Stimulated activated CD8-positive, alpha-beta memory T cell treated with anti-CD3 and anti-CD28 coated beads, Interleukin-7, amount 100 ng/mL, for 48 hours (primary cell): Measurements from ENCODE around the gene CDK18.

Experiments
- DNase-seq, 2 donors: peaks; one replicate each; pipeline ENCODE4 v3.0.0-alpha.2; 2020; ENCODE audit warnings: low read depth in 1 of 2; ENCODE audit errors: extremely low read depth in 1 of 2

Gene CDK18

DNA sequence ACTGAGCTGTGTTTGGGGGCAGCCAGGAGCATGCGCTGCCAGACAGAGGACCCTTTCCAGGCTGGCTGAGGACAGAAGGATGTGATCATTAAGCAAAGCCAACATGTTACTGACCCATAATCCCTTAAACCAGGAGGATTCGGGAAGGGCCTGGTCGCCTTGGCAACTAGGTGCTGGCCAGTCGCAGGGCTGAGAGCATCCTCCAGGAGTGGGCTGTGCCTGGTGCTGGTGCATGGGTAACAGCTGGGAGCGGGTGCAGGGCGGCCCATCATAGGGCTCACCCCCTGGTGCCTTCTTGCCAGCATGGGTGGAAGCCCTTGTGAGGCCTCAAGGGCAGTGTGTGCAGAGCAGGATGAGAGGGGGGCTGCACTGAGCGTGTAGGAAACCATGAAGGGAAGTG is 17.2 kb downstream of the CDK18 start:
- no peak for DNase-seq

DNA sequence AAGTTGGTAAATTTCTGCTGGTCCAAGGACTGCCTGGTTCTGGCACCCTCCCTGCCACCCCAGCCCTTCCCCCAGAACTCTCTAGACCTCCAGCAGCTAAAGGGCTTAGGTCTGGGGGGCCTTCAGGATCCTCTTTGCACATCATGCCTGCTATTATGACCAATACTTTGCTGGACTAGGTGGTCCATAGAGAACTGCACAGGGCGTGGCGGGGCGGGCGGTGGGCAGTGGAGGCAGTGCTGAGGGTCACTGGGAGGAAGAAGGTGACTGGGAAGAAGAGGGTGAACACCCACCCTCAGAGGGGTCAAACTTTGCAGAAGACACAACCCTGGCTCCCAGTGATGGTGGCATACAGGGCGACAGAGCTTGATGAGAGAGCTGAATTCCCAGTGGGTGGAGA is 18.2 kb downstream of the CDK18 start:
- no peak for DNase-seq

DNA sequence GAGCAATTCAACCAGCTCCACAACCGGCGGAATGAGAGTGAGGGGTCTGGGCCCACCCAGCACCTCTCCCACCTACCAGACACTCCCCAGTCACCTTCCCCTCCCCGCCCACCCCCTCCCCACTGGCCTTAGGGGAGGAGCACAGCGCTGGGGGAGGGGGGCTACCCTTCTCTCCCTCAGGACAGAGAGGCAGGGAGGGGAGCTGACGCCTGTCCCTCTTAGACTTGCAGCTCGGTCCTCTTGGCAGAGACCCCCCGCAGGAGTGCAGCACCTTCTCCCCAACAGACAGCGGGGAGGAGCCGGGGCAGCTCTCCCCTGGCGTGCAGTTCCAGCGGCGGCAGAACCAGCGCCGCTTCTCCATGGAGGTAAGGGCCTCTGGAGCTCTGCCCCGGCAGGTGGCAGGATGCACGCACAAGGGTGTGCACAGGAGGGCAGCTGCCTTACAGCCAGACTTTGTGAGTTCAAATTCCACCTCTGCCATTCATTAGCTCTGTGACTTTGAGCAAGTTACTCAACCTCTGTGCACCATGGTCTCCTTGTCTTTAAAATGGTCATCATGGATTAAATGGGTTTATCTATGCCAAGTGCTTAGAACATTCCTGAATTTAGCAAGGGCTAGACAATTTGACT is 18.9 kb downstream of the CDK18 start:
- no peak for DNase-seq

DNA sequence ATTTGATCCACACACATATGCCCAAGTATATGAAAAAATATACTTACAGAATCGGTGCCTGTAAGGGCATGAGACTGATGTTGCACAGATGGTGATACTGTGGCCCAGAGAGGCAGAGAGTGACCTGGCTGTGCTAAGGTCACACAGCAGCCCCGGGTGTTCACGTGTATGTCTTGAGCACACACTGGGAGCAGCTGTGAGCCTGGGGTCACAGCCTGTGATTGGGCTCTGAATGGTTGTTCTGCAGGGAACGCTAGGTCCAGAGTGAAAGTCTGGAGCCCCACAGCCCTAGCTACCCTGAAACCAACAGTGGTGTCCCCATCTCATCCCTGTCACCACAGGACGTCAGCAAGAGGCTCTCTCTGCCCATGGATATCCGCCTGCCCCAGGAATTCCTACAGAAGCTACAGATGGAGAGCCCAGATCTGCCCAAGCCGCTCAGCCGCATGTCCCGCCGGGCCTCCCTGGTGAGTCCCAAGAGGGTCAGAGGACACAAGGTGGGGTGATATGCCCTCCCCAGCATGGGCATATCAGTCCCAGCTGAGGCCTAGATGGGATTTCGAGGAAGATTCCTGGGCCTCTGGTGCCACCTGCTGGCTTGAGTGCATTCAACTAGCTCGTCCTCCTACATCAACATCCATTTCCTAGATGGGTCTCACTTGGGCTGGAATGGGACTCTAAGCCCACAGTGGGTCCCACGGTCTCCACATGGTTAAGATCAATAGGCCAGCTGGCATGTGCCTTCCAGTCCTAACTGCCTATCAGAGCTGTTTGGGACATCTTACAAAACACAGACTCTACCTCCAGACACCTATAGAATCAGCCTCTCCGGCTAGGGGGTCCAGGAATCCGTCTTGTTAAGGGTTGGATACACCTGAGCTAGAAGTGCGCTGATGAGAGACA is 19.7 kb downstream of the CDK18 start:
- DNase-seq, result peak; percentile 26 to 44

DNA sequence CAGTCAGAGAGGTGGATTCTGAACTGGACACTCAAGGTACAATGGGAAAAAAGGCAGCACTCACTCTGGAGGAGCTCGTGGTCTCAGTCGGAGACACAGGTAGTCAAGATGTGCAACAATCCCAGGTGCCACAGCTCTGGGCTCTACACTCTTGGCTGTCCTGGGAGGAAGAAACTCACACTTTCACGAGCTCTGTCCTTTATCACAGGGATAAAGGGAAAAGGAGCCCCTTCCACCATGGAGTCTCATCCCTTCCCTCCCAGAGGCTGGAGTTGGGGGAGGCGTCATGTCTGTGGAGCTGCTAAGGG is 20.3 kb downstream of the CDK18 start:
- no peak for DNase-seq

DNA sequence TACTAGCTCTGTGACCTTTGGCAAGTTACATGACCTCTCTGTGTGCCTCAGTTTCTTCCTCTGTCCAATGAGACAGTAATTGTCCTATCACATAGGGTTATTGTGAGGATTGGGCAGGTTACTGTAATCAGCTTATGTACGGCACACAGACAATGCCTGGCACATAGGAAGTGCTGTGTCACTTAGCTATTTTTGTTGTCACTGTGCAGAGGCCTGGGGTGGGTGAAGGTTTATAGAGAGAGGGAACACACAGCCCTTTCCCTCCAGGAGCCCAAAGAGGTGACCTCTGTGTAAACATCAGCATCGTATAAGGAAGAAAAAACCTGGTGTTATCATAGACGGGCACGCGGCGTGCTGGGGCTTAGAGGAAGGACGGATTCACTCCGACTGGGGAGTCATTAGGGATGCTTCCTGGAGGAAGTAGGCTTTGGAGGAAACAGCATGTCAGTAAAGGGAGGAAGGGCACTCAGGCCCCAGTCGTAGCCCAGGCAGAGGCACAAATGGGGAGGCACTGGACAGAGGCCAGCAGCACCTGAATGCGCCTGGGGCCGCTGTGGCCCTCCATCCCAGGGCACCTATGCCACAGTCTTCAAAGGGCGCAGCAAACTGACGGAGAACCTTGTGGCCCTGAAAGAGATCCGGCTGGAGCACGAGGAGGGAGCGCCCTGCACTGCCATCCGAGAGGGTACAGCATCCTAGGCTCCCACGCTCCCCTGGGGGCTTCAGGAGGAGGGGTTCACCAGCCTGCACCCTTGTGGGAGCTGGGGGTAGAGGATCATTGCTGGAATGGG is 21.2 kb downstream of the CDK18 start:
- DNase-seq, result no peak

DNA sequence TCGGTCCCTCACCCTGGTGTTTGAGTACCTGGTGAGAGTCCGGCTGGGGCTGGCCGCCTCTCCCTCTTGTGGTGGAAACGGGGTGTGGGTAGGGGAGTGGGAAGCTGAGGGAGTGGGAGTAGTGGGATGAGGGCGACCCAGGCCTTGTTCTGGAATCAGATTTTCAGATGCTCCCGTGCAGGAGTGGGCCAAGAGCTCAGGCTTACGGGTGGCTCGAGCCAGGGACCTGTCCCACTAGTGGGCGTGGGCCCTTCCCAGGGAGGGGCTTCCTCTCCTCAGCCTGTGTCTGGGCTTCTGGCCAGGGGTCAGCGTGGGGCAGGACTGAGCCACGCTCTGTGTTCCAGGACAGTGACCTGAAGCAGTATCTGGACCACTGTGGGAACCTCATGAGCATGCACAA is 22.0 kb downstream of the CDK18 start:
- no peak for DNase-seq

DNA sequence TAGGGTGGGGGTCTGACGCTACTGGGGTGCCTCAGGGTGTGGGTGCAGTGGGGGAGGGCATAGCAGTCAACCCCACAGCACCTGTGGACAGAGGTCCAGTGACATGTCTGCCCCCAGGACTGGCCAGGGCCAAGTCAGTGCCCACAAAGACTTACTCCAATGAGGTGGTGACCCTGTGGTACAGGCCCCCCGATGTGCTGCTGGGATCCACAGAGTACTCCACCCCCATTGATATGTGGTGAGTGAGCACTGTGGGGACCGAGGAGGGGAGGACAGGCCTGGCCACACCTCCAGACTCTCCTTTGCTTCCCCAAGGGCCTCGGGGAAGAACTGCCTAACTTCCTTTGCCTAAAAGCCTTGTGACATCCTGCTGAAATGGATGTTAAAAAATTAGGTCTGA is 23.5 kb downstream of the CDK18 start:
- DNase-seq, result no peak

DNA sequence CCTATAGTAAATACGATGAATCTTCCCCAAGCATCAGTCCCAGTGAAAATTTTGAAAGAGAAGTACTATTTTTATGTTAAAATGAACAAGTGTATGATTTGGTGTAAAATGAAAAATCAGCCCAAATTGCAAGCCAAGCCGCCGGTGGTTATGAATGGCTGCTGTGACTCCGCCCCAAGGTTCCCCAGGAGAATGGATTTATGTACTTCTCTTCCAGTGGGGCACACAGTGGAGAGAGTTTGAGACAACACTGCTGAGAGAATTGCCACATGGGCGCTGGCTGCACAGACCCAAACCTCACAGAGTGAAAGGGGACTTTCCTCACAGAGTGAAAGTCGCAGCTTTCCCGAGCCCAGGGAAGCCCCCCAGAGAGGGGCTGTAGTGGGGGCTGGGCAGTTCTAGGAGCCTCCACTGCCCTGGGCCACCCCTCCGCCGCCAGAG is 24.0 kb downstream of the CDK18 start:
- DNase-seq, result no peak

DNA sequence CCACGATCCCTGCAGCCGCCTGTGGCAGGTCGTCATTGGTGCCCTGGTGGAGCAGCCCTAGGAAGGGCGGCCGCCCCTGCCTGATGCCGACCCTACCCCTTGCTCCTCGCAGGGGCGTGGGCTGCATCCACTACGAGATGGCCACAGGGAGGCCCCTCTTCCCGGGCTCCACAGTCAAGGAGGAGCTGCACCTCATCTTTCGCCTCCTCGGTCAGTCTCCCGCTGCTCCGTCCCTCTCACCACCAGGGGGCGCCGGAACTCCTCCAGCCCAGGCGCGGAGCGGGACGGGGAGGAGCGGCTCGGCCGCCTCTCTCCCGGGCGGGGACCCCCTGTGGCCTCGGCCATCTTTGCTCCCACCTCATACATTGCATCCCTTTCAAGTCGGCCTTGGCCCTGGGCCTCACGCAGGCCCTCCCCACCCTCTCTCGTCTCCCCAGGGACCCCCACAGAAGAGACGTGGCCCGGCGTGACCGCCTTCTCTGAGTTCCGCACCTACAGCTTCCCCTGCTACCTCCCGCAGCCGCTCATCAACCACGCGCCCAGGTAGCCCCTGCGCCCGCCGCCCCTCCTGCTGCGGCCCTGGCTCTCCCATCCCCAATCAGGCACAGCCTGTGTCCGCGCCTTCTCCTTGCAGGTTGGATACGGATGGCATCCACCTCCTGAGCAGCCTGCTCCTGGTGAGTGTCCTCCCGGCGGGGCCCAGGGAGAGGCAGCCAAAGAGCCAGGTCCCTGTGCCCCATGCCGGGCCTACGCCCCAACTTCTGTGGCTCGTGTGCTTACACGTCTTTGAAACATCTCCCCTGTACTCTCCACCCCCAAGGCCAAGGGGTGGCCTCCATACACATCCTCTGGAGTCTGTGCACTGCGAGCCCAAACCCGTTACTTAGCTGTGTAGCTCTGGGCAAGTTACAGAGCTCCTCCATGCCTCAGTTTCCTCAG is 24.7 kb downstream of the CDK18 start:
- DNase-seq, result peak; percentile 49 to 64

DNA sequence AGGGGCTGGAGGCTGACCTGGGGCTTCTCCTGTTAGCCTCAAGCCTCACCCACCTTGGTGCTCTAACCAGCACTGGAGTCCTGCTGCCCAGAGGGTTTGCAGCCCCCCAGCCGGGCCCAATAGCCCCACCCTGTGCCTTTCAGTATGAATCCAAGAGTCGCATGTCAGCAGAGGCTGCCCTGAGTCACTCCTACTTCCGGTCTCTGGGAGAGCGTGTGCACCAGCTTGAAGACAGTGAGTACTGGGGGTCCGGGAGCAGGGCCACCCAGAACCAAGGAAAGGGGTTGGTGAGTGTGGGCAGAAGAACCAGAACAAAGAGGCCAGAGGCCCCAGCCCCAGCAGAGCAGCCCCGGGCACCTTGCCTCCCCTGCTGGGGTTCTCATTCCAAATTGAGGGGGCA is 25.6 kb downstream of the CDK18 start:
- no peak for DNase-seq

DNA sequence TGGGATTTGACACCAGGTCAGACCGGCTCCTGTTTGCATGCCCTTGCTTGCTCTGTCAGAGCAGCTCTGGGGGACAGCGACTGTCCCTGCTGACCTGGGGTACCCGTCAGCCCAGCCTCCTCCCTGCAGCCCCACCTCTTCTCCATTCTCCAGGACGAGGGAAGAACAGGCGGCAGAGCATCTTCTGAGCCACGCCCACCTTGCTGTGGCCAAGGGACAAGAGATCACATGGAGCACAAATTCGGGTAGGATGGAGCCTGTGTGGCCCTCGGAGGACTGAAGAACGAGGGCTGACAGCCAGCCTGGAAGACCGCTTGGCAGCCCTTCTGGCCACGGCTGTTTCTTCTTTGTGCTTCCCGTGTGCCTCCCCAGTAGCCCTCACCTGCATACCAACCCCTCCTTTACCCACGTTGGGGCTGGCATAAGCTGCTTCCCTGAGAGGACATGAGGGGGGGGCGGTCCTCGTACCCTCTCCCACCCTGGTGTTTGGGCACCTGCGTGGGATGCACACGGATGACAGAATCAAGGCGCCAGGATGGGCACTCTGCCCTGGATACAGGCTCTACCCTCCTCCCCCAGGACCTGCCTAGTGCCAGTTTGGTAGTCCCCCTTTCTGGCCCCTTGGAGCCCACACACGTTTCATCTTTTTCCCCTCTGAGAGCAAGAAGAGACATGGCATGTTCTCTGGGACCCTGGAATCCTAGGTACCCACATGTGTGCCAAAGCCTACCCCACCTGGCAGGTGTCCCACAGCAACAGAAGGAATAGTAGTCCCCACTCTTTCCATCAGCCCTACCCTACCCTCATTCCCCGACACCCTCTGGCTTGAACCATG is 26.9 kb downstream of the CDK18 start:
- no peak for DNase-seq

DNA sequence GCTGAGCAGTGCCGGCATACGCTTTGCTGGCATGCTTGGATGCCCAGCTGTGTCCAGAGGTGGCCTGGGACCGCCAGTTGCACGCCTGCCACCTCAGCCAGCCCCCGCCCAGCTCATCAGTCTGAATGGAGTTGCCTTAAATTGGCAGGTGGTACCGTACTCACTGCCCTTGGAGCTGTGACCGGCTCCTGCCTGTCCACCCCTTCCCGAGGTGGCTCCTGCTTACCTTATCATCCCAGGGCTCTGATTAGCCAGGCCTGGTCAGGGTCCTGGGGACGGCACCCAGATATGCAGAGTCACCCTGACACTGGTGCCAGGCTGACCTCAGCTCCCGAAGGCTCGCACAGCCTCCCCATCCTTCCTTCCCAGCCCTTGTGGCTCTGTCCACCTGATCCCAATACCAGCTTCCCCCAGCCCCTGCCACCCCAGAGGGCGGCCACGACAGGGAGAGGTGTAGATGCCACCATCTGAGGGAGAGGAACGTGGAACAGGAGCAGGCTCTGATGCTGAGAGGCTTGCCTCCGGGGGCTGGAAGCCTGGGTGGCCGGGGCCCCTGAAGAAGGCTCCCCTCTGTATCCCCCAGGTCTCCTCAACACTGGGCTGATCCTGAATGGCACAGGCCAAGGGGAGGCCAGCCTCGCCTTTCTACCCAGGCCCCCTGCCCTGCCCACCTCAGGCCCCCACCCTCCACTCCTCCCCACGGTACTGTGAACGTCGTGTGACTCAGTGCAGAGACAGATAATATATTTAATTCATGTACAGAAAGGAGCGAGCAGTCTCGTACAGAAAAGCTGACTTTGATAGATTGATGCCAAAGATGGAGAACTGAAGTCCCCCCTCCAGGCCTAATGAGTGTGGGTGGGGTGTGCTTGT is 27.8 kb downstream of the CDK18 start:
- no peak for DNase-seq

DNA sequence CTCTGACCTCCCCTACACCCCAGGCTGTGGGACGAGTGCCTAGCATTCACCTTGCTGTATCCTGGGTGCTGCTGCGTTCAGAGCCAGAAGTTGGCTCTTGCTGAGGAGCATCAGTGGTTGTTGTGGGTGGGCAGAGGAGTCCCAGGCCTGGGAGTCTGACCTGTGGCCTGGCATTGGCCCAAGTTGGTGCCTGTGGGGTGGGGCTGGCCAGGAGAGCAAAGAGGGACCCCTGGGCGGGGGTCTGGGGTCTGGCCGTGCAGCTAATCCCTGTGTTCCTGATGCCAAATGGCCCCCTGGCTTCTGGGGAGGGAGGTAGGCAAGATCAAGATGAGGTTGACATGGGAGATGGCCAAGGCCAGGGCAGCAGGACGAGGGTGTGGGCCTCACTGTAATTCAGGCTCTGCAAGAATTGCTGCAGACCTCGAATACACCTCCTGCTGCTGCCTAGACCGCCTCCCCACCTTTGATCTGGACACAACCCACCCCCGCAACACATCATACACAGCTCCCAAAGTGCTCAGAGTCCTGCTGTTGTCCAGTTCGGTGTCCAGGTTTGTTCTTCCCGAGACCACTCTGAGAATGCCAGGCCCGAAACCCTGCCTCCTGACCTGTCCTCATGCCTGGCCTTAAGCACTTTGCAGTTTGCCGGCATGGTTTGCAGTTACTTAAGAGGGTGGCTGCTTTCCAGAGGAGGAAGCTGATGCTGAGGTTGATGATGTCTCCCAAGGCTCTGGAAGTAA is 28.7 kb downstream of the CDK18 start:
- DNase-seq, result no peak

DNA sequence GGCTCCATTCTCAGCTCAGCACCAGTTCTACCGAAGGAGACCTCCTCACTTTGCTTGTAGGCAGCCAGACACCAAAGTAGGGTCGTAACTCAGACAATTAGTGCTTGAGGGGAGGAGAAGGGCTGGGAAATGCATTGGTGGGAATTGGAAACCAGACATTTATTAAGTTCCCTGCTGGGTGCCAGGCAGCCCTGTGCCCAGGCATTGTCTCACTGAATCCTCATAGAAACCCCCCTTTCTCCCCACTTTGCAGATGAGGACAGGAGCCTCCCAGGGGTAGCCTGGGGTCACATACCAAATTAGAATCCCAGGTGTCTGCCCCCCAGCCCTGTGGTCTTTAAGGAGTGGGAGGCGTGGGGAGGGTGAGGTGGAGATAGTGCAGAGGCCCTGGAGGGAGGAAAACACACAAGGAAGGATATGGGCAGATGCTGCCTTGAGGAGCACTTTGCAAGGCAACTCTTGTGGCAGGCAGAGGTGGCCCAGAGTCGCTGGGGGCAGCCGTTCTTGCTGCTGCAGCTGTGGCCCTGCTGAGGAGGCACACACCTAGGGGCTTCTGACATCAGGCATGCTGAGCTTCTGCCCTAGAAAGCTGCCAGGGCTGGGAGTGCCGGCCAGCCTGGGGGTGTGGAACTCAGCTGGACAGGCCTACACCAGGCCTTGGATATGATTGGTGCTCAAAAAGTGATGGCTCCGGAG is 29.4 kb downstream of the CDK18 start:
- DNase-seq, result no peak

DNA sequence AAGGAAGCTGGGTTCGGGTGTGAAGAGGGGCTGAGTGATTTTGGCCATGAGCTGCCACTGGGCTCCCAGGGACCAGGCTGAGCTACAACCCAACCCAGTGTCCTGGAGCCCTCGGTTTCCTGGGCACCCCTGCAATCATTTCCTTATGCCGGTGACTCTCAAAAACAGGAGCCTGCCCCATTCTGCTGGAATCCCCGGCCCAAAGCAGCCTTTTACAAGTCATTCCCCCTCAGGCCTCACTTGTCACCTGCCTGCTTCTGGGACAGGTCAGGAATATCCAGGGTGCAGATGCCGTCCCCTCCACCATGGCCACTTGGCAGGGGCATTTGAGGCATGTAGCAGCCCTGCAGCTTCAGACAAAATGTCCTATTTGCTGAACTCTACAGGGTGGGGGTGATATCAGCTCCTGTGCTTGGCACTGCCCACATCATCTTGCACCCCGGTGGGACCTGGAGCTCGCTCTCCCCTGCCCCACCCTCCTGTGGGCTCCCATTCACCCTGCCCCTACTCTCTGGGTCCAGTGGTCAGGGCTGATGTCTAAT is 30.0 kb downstream of the CDK18 start:
- no peak for DNase-seq

DNA sequence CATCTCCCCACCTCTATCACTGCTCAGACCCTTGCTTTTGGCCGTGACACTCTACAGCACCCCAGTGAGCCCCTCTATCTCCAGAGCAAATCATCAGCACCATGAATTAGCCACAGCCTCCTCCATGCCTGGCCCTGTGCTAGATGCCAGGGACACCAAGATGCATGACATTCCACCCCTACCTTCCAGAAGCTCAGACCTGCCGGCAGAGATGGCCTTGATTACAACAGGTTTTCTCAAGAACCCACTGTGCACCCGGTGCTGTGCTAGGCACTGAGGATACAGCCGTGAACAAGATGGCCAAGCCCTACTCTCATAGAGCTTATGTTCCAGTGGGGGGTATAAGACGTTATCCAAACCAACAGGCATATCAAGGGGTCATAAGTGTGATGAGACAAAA is 30.6 kb downstream of the CDK18 start:
- no peak for DNase-seq
